Measurements from ENCODE around the gene TMPRSS2.

Gene TMPRSS2

GRCh38 chr21:41451753-41452676, 55.9 kb downstream of the TMPRSS2 start:
- no peaks in the 10 kb centered on the region for H3K4me1 ChIP-seq (ENCODE audit: insufficient read depth, low read length)
- TF ChIP-seq EZH2 (IDR thresholded peaks at IDR 0.05; ENCODE audit: borderline replicate concordance, low read depth, low read length, severe bottlenecking), result no peak
- TF ChIP-seq, protein P1, sequence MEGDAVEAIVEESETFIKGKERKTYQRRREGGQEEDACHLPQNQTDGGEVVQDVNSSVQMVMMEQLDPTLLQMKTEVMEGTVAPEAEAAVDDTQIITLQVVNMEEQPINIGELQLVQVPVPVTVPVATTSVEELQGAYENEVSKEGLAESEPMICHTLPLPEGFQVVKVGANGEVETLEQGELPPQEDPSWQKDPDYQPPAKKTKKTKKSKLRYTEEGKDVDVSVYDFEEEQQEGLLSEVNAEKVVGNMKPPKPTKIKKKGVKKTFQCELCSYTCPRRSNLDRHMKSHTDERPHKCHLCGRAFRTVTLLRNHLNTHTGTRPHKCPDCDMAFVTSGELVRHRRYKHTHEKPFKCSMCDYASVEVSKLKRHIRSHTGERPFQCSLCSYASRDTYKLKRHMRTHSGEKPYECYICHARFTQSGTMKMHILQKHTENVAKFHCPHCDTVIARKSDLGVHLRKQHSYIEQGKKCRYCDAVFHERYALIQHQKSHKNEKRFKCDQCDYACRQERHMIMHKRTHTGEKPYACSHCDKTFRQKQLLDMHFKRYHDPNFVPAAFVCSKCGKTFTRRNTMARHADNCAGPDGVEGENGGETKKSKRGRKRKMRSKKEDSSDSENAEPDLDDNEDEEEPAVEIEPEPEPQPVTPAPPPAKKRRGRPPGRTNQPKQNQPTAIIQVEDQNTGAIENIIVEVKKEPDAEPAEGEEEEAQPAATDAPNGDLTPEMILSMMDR (IDR thresholded peaks at IDR 0.05; ENCODE audit: borderline replicate concordance, extremely low read depth, low read length, poor library complexity, severe bottlenecking), result no peak
- no peaks in the 10 kb centered on the region for H3K79me2 ChIP-seq (ENCODE audit: insufficient read depth, low read length)
- H3K9ac ChIP-seq (ENCODE audit: low read depth, low read length), result no peak overlapping the region
- no peak for DNase-seq
- H4K20me1 ChIP-seq (ENCODE audit: insufficient read depth, low read length), result no peaks in the 10 kb centered on the region
- no peak overlapping the region for H2AFZ ChIP-seq (ENCODE audit: low read depth, low read length)
- no peak overlapping the region for H3K4me2 ChIP-seq (ENCODE audit: insufficient read depth, low read length)
- no peaks in the 10 kb centered on the region for H3K27me3 ChIP-seq (ENCODE audit: insufficient read depth, low read length, poor library complexity)
- H3K4me3 ChIP-seq (ENCODE audit: low read depth in 1 of 2, low read length in 2 of 2), result no peak overlapping the region
- H3K27ac ChIP-seq (ENCODE audit: low read length), result no peak overlapping the region
- no peaks in the 10 kb centered on the region for H3K9me3 ChIP-seq (ENCODE audit: insufficient read depth, low read length, severe bottlenecking)
- ATAC-seq (ENCODE audit: insufficient read depth, low read depth), result no peak
- H3K36me3 ChIP-seq (ENCODE audit: insufficient read depth, low read length), result no peaks in the 10 kb centered on the region

GRCh38 chr21:41449613-41450012, 58.3 kb downstream of the TMPRSS2 start:
- Histone ChIP-seq H3K27me3 (ENCODE audit: insufficient read depth, low read length, poor library complexity) (no peaks in the 10 kb centered on the region), H3K4me2 (ENCODE audit: insufficient read depth, low read length) (no peak overlapping the region), H3K9me3 (ENCODE audit: insufficient read depth, low read length, severe bottlenecking) (no peaks in the 10 kb centered on the region), H2AFZ (ENCODE audit: low read depth, low read length) (no peak overlapping the region), H3K79me2 (ENCODE audit: insufficient read depth, low read length) (no peaks in the 10 kb centered on the region), H3K36me3 (ENCODE audit: insufficient read depth, low read length) (no peaks in the 10 kb centered on the region), H4K20me1 (ENCODE audit: insufficient read depth, low read length) (no peaks in the 10 kb centered on the region), H3K27ac (ENCODE audit: low read length) (no peak overlapping the region), H3K9ac (ENCODE audit: low read depth, low read length) (no peak overlapping the region), H3K4me1 (ENCODE audit: insufficient read depth, low read length) (no peaks in the 10 kb centered on the region), H3K4me3 (ENCODE audit: low read depth in 1 of 2, low read length in 2 of 2) (no peak overlapping the region)
- DNase-seq, result no peak
- TF ChIP-seq, protein P1 (IDR thresholded peaks at IDR 0.05; ENCODE audit: borderline replicate concordance, extremely low read depth, low read length, poor library complexity, severe bottlenecking), result no peak
- no peak for TF ChIP-seq EZH2 (IDR thresholded peaks at IDR 0.05; ENCODE audit: borderline replicate concordance, low read depth, low read length, severe bottlenecking)
- ATAC-seq (ENCODE audit: insufficient read depth, low read depth), result no peak

DNA sequence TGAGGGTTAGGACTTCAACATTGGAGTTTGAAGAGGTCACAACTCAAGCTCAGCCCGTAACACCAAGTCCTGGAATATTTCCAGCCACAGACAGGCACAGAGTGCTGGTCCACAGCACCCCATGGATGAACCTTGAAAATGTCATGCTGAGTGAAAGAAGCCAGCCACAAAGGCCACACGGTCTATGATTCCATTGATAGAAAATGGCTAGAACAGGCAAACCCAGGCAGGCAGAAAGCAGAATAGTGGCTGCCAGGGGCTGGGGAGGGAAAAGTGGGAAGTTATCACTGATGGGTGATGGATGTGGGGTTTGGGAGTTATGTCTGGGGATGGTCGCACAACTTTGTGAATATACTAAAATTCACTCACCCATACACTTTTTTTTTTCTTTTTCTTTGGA, 60.6 kb downstream of the TMPRSS2 start:
- ATAC-seq (ENCODE audit: insufficient read depth, low read depth) (no peak), DNase-seq (no peak)
- H3K4me2 ChIP-seq (ENCODE audit: insufficient read depth, low read length), result no peak overlapping the region
- H3K9me3 ChIP-seq (ENCODE audit: insufficient read depth, low read length, severe bottlenecking), result no peaks in the 10 kb centered on the region
- no peak overlapping the region for H3K27ac ChIP-seq (ENCODE audit: low read length)
- H3K27me3 ChIP-seq (ENCODE audit: insufficient read depth, low read length, poor library complexity), result no peaks in the 10 kb centered on the region
- H3K4me1 ChIP-seq (ENCODE audit: insufficient read depth, low read length), result no peaks in the 10 kb centered on the region
- no peak overlapping the region for H3K4me3 ChIP-seq (ENCODE audit: low read depth in 1 of 2, low read length in 2 of 2)
- H3K36me3 ChIP-seq (ENCODE audit: insufficient read depth, low read length), result peaks cover 3% of the 10 kb centered on the region; the same call in 1 of the 2 replicates
- no peak overlapping the region for H2AFZ ChIP-seq (ENCODE audit: low read depth, low read length)
- no peak for TF ChIP-seq EZH2 (IDR thresholded peaks at IDR 0.05; ENCODE audit: borderline replicate concordance, low read depth, low read length, severe bottlenecking)
- TF ChIP-seq, protein P1 (IDR thresholded peaks at IDR 0.05; ENCODE audit: borderline replicate concordance, extremely low read depth, low read length, poor library complexity, severe bottlenecking), result no peak
- H3K79me2 ChIP-seq (ENCODE audit: insufficient read depth, low read length), result no peaks in the 10 kb centered on the region
- no peak overlapping the region for H3K9ac ChIP-seq (ENCODE audit: low read depth, low read length)
- H4K20me1 ChIP-seq (ENCODE audit: insufficient read depth, low read length), result no peaks in the 10 kb centered on the region

All from DND-41 (cell line).